GM23338 (cell line): ENCODE measurements around the gene OR10Z1.

ENCODE experiments used
- CREB1 ChIP-seq: fragments of 250-450 bp; sonication (Bioruptor Pico); IDR thresholded peaks from 2 replicates; pipeline ENCODE4 v1.5.0; 2020; ENCODE audit warnings: low read depth, mild to moderate bottlenecking, moderate library complexity
- CTCF ChIP-seq, 2 experiments: fragments of 200-600 bp in 1 of 2; sonication (generic) in 1 of 2; conservative IDR thresholded peaks; 2 replicates each; pipeline versions ENCODE4 v1.5.1 to v1.6.1; 2016 to 2017; ENCODE audit warnings: antibody characterized with exemption in 2 of 2, low read depth in 2 of 2, mild to moderate bottlenecking in 2 of 2, moderate library complexity in 1 of 2
- EZH2 ChIP-seq: fragments of 200-600 bp; sonication (generic); IDR thresholded peaks from one replicate; pipeline ENCODE4 v1.8.0; 2017; ENCODE audit warnings: antibody characterized with exemption, mild to moderate bottlenecking, low read depth; ENCODE audit not compliant: unreplicated experiment
- NANOG ChIP-seq: IDR thresholded peaks from 2 replicates; pipeline ENCODE4 v1.6.1; 2016; ENCODE audit warnings: antibody characterized with exemption, borderline replicate concordance
- POLR2AphosphoS5 ChIP-seq: IDR thresholded peaks from 2 replicates; pipeline ENCODE4 v1.6.1; 2016; ENCODE audit warnings: antibody characterized with exemption, low read depth
- REST ChIP-seq: IDR thresholded peaks from one replicate; pipeline ENCODE4 v1.6.1; 2018; ENCODE audit warnings: antibody characterized with exemption; ENCODE audit not compliant: unreplicated experiment
- STAT1 ChIP-seq: IDR thresholded peaks from one replicate; pipeline ENCODE4 v1.6.1; 2016; ENCODE audit warnings: antibody characterized with exemption; ENCODE audit not compliant: unreplicated experiment
- ZNF462 ChIP-seq: fragments of 250-450 bp; sonication (Bioruptor Pico); IDR thresholded peaks from 2 replicates; pipeline ENCODE4 v1.5.0; 2020; ENCODE audit warnings: mild to moderate bottlenecking, moderate library complexity

- TF ChIP-seq CTCF (conservative IDR thresholded peaks at IDR 0.05; ENCODE audit: low read depth in 2 of 2) = no peak
- TF ChIP-seq REST = no peak
- no peak for TF ChIP-seq EZH2
- no peak for TF ChIP-seq POLR2AphosphoS5
- no peak for TF ChIP-seq STAT1
- no peak for TF ChIP-seq NANOG
- no peak for TF ChIP-seq ZNF462
- no peak for TF ChIP-seq CREB1 (CRISPR knock-in tag)
Measured at GRCh38 chr1:158652721-158653334, 47.8 kb downstream of the OR10Z1 start.
